A673 (cell line): ENCODE results near the gene HSPB3. TPM values are rescaled to one million over a fixed set of nuclear protein-coding genes. Genes with fewer than 3 reads are reported as not detected.
"Not testable (repeated sequence)": the region's sequence is repeated elsewhere in the genome, so short reads cannot be mapped to it uniquely, and the experiment has no call there.

ENCODE experiments used
- BruUV-seq: library from RNA; stranded (reverse); fragments of 400-500 nt; replicated peaks from 2 replicates; lab custom pipeline; 2021; lab: Mats Ljungman, UMichigan
- CTCF ChIA-PET: fragments of 300-600 bp; sonication (Branson Sonifier 250); formaldehyde crosslinking; loops from one replicate; lab custom pipeline; 2022; ENCODE audit warnings: antibody characterized with exemption; lab: Charles Lee
- POLR2A ChIA-PET: fragments of 300-600 bp; sonication (Branson Sonifier 250); formaldehyde crosslinking; loops from one replicate; lab custom pipeline; 2022; ENCODE audit warnings: antibody characterized with exemption; ENCODE audit not compliant: low non-redundant PET; lab: Charles Lee
- DNase-seq: peaks from one replicate; pipeline ENCODE4 v3.0.0-alpha.2; 2015; ENCODE audit warnings: low spot score
- H3K27ac ChIP-seq: fragments of 200-600 bp; sonication (generic); 2 replicates; pipeline ENCODE4 v1.5.1; 2016; ENCODE audit warnings: mixed run types, low read depth, mild to moderate bottlenecking, mixed read lengths, antibody characterized with exemption, low read length; ENCODE audit not compliant: poor library complexity, severe bottlenecking
- H3K27me3 ChIP-seq: fragments of 200-600 bp; sonication (generic); replicated peaks from 2 replicates; pipeline ENCODE4 v1.6.1; 2017; ENCODE audit warnings: mixed run types, low read depth, mild to moderate bottlenecking, mixed read lengths, antibody characterized with exemption, low read length; ENCODE audit not compliant: insufficient read depth, poor library complexity
- H3K36me3 ChIP-seq: fragments of 200-600 bp; sonication (generic); 2 replicates; pipeline ENCODE4 v1.6.1; 2016; ENCODE audit warnings: mixed run types, mild to moderate bottlenecking, mixed read lengths, antibody characterized with exemption, low read length; ENCODE audit not compliant: insufficient read depth, poor library complexity, severe bottlenecking
- H3K4me1 ChIP-seq: fragments of 200-600 bp; sonication (generic); 2 replicates; pipeline ENCODE4 v1.6.1; 2017; ENCODE audit warnings: mixed run types, mild to moderate bottlenecking, mixed read lengths, antibody characterized with exemption, low read length; ENCODE audit not compliant: insufficient read depth, poor library complexity, severe bottlenecking
- H3K4me3 ChIP-seq: fragments of 200-600 bp; sonication (generic); 2 replicates; pipeline ENCODE4 v1.5.1; 2016; ENCODE audit warnings: low read depth, mixed run types, mild to moderate bottlenecking, mixed read lengths, low read length; ENCODE audit not compliant: poor library complexity, severe bottlenecking
- H3K9me3 ChIP-seq: fragments of 200-600 bp; sonication (generic); 2 replicates; pipeline ENCODE4 v1.6.1; 2016; ENCODE audit warnings: mixed run types, low read depth, mild to moderate bottlenecking, mixed read lengths, antibody characterized with exemption, low read length; ENCODE audit not compliant: poor library complexity, severe bottlenecking
- CTCF ChIP-seq: fragments of 300-800, 200-600 bp; sonication (generic); conservative IDR thresholded peaks from 2 replicates; pipeline ENCODE4 v1.5.1; 2017; ENCODE audit warnings: low read depth, mild to moderate bottlenecking, antibody characterized with exemption, low read length, moderate library complexity, mixed read lengths
- EZH2 ChIP-seq: fragments of 200-600 bp; sonication (generic); IDR thresholded peaks from 2 replicates; pipeline ENCODE4 v1.6.1; 2017; ENCODE audit warnings: borderline replicate concordance, low read depth, mild to moderate bottlenecking, mixed read lengths, antibody characterized with exemption, low read length; ENCODE audit not compliant: poor library complexity, severe bottlenecking
- intact Hi-C: fragments of 100-400 bp; cut with micrococcal nuclease; formaldehyde crosslinking; loops from one replicate; pipeline ENCODE4 v1.10.0; 2022; ENCODE audit not compliant: unreplicated experiment
- total RNA-seq: library from RNA; stranded (reverse); gene quantifications from 2 replicates; pipeline ENCODE4 v1.2.3, GENCODE V29; 2021

Gene HSPB3
- total RNA-seq, 1 experiment from 2014 or later = not detected

GRCh38 chr5:54415147-54415546 is 40.4 kb upstream of the HSPB3 start:
- BruUV-seq = no TSS peak
- Histone ChIP-seq H3K36me3 (no peaks in the 10 kb centered on the region), H3K27me3 (no peaks in the 10 kb centered on the region), H3K9me3 (no peaks in the 10 kb centered on the region), H3K27ac (no peak overlapping the region), H3K4me1 (no peaks in the 10 kb centered on the region), H3K4me3 (no peak overlapping the region)
- TF ChIP-seq CTCF (no peak), EZH2 (no peak)
- ChIA-PET POLR2A (no interaction called here), CTCF (no interaction called here)
- intact Hi-C loops = no loop called here
- DNase-seq = no peak

- ChIA-PET POLR2A (interaction anchor here (0.5 kb wide), 1 partner anchor 24 kb away, joined by 3 read pairs; no protein-coding TSS in a partner anchor), CTCF (no interaction called here)
- DNase-seq = no peak
- Histone ChIP-seq H3K36me3 (no peaks in the 10 kb centered on the region), H3K27me3 (no peaks in the 10 kb centered on the region), H3K4me1 (no peaks in the 10 kb centered on the region), H3K27ac (no peak overlapping the region), H3K9me3 (no peaks in the 10 kb centered on the region), H3K4me3 (no peak overlapping the region)
- no TSS peak for BruUV-seq
- intact Hi-C loops = no loop called here
- TF ChIP-seq CTCF = no peak
- no peak for TF ChIP-seq EZH2
Observed at GRCh38 chr5:54415896-54416601, 39.5 kb upstream of the HSPB3 start.

- H3K36me3 ChIP-seq, H3K4me1 ChIP-seq, H3K9me3 ChIP-seq, POLR2A ChIA-PET, BruUV-seq, H3K4me3 ChIP-seq, H3K27me3 ChIP-seq, H3K27ac ChIP-seq: not testable (repeated sequence)
- TF ChIP-seq CTCF = peak; percentile 87
- DNase-seq = peak; percentile 71
- intact Hi-C loops = loop anchor here (1.0 to 2.0 kb wide), 2 partner anchors 108 to 177 kb away; no protein-coding TSS in a partner anchor
- CTCF ChIA-PET = interaction anchor here (0.5 to 1.1 kb wide), 9 partner anchors 15 to 476 kb away, joined by 3 to 18 read pairs (median 3); no protein-coding TSS in a partner anchor
Observed at GRCh38 chr5:54419573-54420423, 35.7 kb upstream of the HSPB3 start.

GRCh38 chr5:54420511-54420910 is 35.0 kb upstream of the HSPB3 start:
- intact Hi-C loops, H3K36me3 ChIP-seq, POLR2A ChIA-PET, H3K9me3 ChIP-seq, H3K27ac ChIP-seq, H3K4me1 ChIP-seq, H3K4me3 ChIP-seq, CTCF ChIA-PET, DNase-seq, BruUV-seq, H3K27me3 ChIP-seq: not testable (repeated sequence)
